A673 (cell line): ENCODE results near the gene ZFAND5.

Experiments used
- CTCF ChIP-seq: fragments of 300-800, 200-600 bp; sonication (generic); conservative IDR thresholded peaks from 2 replicates; pipeline ENCODE4 v1.5.1; 2017; ENCODE audit warnings: low read depth, mild to moderate bottlenecking, antibody characterized with exemption, low read length, moderate library complexity, mixed read lengths
- EZH2 ChIP-seq: fragments of 200-600 bp; sonication (generic); IDR thresholded peaks from 2 replicates; pipeline ENCODE4 v1.6.1; 2017; ENCODE audit warnings: borderline replicate concordance, low read depth, mild to moderate bottlenecking, mixed read lengths, antibody characterized with exemption, low read length; ENCODE audit not compliant: poor library complexity, severe bottlenecking

- TF ChIP-seq CTCF = no peak
- no peak for TF ChIP-seq EZH2
Measured at GRCh38 chr9:72313507-72313906, 51.5 kb downstream of the ZFAND5 start.
